ENCODE data around the gene SPEG.

DNA sequence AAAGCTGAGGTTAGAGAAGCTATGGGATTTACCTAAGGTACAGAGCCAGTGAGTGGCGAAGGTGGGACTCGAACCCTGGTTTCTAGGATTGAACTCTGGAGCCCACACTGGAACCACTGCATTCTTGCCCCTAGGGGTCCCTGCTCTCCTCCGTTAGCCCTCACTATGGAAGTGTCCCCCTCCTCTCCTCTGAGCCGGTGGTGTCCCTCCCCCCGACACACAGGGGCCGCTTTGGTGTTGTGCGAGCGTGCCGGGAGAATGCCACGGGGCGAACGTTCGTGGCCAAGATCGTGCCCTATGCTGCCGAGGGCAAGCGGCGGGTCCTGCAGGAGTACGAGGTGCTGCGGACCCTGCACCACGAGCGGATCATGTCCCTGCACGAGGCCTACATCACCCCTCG lies 55.5 kb downstream of the SPEG start:
- TF ChIP-seq GATA2 (IDR thresholded peaks at IDR 0.05; ENCODE audit: low read depth, low read length) (no peak), GATA3 (IDR thresholded peaks at IDR 0.05; ENCODE audit: low read depth, low read length) (no peak)
